Measurements from ENCODE around the gene CA11.
"Not testable (repeated sequence)": the region's sequence is repeated elsewhere in the genome, so short reads cannot be mapped to it uniquely, and the experiment has no call there.

CA11 gene

GRCh38 chr19:48670699-48671445 is 24.9 kb upstream of the CA11 start:
- intact Hi-C loops (cut with DNase I), result no loop called here
- no peak for DNase-seq

- intact Hi-C loops (cut with DNase I), result no loop called here
- DNase-seq, result no peak
These were observed 24.1 kb upstream of the CA11 start for GRCh38 chr19:48669903-48670668.

GRCh38 chr19:48668761-48669160 is 22.8 kb upstream of the CA11 start:
- intact Hi-C loops (cut with DNase I), result no loop called here
- no peak for DNase-seq

- intact Hi-C loops (cut with DNase I), result no loop called here
These were observed 22.3 kb upstream of the CA11 start for GRCh38 chr19:48668332-48668731.

GRCh38 chr19:48665786-48666185 is 19.8 kb upstream of the CA11 start:
- no peak for DNase-seq
- intact Hi-C loops (cut with DNase I), result no loop called here

More at GRCh38 chr19:48668332-48668731, 22.3 kb upstream of the CA11 start:
- DNase-seq, result no peak

GRCh38 chr19:48664476-48664875 is 18.5 kb upstream of the CA11 start:
- DNase-seq, result no peak
- intact Hi-C loops (cut with DNase I), result no loop called here

- intact Hi-C loops (cut with DNase I), result no loop called here
- no peak for DNase-seq
These were observed 17.7 kb upstream of the CA11 start for GRCh38 chr19:48663667-48664066.

- no peak for DNase-seq
- intact Hi-C loops (cut with DNase I), result no loop called here
These were observed 15.7 kb upstream of the CA11 start for GRCh38 chr19:48661711-48662090.

GRCh38 chr19:48660852-48661710 is 15.1 kb upstream of the CA11 start:
- peak in 8 of 10 donors; percentile 52 to 94 (median 75) for DNase-seq
- intact Hi-C loops (cut with DNase I), result no loop called here

- DNase-seq, result peak in 2 of 10 donors; percentile 46 to 73
- intact Hi-C loops (cut with DNase I), result no loop called here
These were observed 13.8 kb upstream of the CA11 start for GRCh38 chr19:48659768-48660167.

GRCh38 chr19:48658483-48658882 is 12.5 kb upstream of the CA11 start:
- no peak for DNase-seq
- intact Hi-C loops (cut with DNase I), result no loop called here

- DNase-seq; intact Hi-C loops (cut with DNase I): not testable (repeated sequence)
These were observed 11.8 kb upstream of the CA11 start for GRCh38 chr19:48657828-48658227.

- intact Hi-C loops (cut with DNase I), result no loop called here
These were observed 11.0 kb upstream of the CA11 start for GRCh38 chr19:48656840-48657474.

GRCh38 chr19:48654299-48655059 is 8.5 kb upstream of the CA11 start:
- peak in 1 of 10 donors; percentile 28 for DNase-seq
- intact Hi-C loops (cut with DNase I), result no loop called here

More at GRCh38 chr19:48656840-48657474, 11.0 kb upstream of the CA11 start:
- peak in 1 of 10 donors; percentile 66 for DNase-seq

- intact Hi-C loops (cut with DNase I), result no loop called here
- no peak for DNase-seq
These were observed 5.7 kb upstream of the CA11 start for GRCh38 chr19:48651683-48652048.

- intact Hi-C loops (cut with DNase I), result no loop called here
- DNase-seq, result no peak
These were observed 5.1 kb upstream of the CA11 start for GRCh38 chr19:48650974-48651682.

GRCh38 chr19:48648134-48648533 is 2.1 kb upstream of the CA11 start:
- no peak for DNase-seq
- intact Hi-C loops (cut with DNase I), result loop anchor here (5.0 kb wide), 1 partner anchor 74 kb away; no protein-coding TSS in a partner anchor

GRCh38 chr19:48646722-48647216 is 782 bp upstream of the CA11 start:
- intact Hi-C loops (cut with DNase I), result loop anchor here (2.0 to 5.0 kb wide), 2 partner anchors 76 to 194 kb away; no protein-coding TSS in a partner anchor

GRCh38 chr19:48645620-48646000 is 377 bp downstream of the CA11 start:
- intact Hi-C loops (cut with DNase I), result loop anchor here (5.0 kb wide), 1 partner anchor 77 kb away; no protein-coding TSS in a partner anchor
- DNase-seq, result no peak

More at GRCh38 chr19:48646722-48647216, 782 bp upstream of the CA11 start:
- no peak for DNase-seq
